ENCODE results near the gene LAYN.

DNA sequence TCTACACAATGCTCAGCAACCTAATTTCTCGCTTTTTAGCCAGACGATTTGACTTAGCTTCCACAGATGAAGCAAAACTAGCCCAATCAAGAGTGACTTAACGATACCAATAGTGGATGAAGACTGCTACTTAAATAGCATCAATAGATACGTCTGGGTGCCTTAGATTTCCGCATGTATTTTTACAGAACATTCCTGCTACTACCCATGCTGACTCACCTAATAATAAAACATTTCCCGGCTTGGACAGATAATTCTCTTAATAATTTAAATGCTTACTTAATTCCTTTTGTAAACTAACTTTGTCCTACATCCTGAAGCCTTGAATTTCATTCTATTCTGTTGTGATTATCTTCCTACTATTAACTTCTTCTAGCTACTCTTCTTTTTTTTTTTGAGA lies 5.2 kb upstream of the LAYN start:
- TF ChIP-seq, protein P1, sequence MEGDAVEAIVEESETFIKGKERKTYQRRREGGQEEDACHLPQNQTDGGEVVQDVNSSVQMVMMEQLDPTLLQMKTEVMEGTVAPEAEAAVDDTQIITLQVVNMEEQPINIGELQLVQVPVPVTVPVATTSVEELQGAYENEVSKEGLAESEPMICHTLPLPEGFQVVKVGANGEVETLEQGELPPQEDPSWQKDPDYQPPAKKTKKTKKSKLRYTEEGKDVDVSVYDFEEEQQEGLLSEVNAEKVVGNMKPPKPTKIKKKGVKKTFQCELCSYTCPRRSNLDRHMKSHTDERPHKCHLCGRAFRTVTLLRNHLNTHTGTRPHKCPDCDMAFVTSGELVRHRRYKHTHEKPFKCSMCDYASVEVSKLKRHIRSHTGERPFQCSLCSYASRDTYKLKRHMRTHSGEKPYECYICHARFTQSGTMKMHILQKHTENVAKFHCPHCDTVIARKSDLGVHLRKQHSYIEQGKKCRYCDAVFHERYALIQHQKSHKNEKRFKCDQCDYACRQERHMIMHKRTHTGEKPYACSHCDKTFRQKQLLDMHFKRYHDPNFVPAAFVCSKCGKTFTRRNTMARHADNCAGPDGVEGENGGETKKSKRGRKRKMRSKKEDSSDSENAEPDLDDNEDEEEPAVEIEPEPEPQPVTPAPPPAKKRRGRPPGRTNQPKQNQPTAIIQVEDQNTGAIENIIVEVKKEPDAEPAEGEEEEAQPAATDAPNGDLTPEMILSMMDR (IDR thresholded peaks at IDR 0.05), result no peak
- no peak for TF ChIP-seq POLR2A (IDR thresholded peaks at IDR 0.05)
